MM.1S (cell line): ENCODE results near the gene MFSD2A.

Experiments
- DNase-seq: peaks from one replicate; pipeline ENCODE4 v3.0.0-alpha.2; 2015
- H2AFZ ChIP-seq: fragments of 300-600 bp; sonication (generic); 2 replicates; pipeline ENCODE4 v1.6.0; 2016; ENCODE audit warnings: antibody characterized with exemption, low read length
- H3F3A ChIP-seq: fragments of 300-600 bp; sonication (generic); 2 replicates; pipeline ENCODE4 v1.6.1; 2016; ENCODE audit warnings: mild to moderate bottlenecking, antibody characterized with exemption, low read length, moderate library complexity, mixed read lengths; ENCODE audit not compliant: insufficient read depth
- H3K27ac ChIP-seq: fragments of 300-600 bp; sonication (generic); 2 replicates; pipeline ENCODE4 v1.5.1; 2016; ENCODE audit warnings: mild to moderate bottlenecking, low read length
- H3K27me3 ChIP-seq: fragments of 300-600 bp; sonication (generic); replicated peaks from 2 replicates; pipeline ENCODE4 v1.6.0; 2016; ENCODE audit warnings: low read length; ENCODE audit not compliant: insufficient read depth
- H3K36me3 ChIP-seq: fragments of 300-600 bp; sonication (generic); replicated peaks from 2 replicates; pipeline ENCODE4 v1.6.1; 2016; ENCODE audit warnings: mild to moderate bottlenecking, low read length, mixed read lengths; ENCODE audit not compliant: insufficient read depth
- H3K4me1 ChIP-seq: fragments of 300-600 bp; sonication (generic); 2 replicates; pipeline ENCODE4 v1.6.1; 2016; ENCODE audit warnings: low read length, mixed read lengths
- H3K4me2 ChIP-seq: fragments of 300-600 bp; sonication (generic); 2 replicates; pipeline ENCODE4 v1.6.0; 2016; ENCODE audit warnings: low read depth, low read length
- H3K4me3 ChIP-seq: fragments of 300-600 bp; sonication (generic); 2 replicates; pipeline ENCODE4 v1.5.1; 2016; ENCODE audit warnings: low read length, mixed read lengths
- H3K79me2 ChIP-seq: fragments of 300-600 bp; sonication (generic); 2 replicates; pipeline ENCODE4 v1.6.1; 2016; ENCODE audit warnings: mixed run types, low read length, mixed read lengths
- H3K9ac ChIP-seq: fragments of 300-600 bp; sonication (generic); 2 replicates; pipeline ENCODE4 v1.6.1; 2016; ENCODE audit warnings: low read length, mixed read lengths
- H3K9me2 ChIP-seq: fragments of 300-600 bp; sonication (generic); replicated peaks from 2 replicates; pipeline ENCODE4 v1.6.1; 2016; ENCODE audit warnings: mild to moderate bottlenecking, low read length, mixed read lengths; ENCODE audit not compliant: insufficient read depth
- H3K9me3 ChIP-seq: fragments of 300-600 bp; sonication (generic); replicated peaks from 2 replicates; pipeline ENCODE4 v1.6.1; 2016; ENCODE audit warnings: mild to moderate bottlenecking, low read length, mixed read lengths; ENCODE audit not compliant: insufficient read depth
- H4K20me1 ChIP-seq: fragments of 300-600 bp; sonication (generic); 2 replicates; pipeline ENCODE4 v1.6.1; 2016; ENCODE audit warnings: mild to moderate bottlenecking, low read length, moderate library complexity, mixed read lengths; ENCODE audit not compliant: insufficient read depth
- EZH2 ChIP-seq: fragments of 300-600 bp; sonication (generic); optimal IDR thresholded peaks from 2 replicates; pipeline ENCODE3; 2017; ENCODE audit warnings: low read depth, mild to moderate bottlenecking, antibody characterized with exemption, low read length, mixed read lengths
- EZH2phosphoT487 ChIP-seq: fragments of 300-600 bp; sonication (generic); IDR thresholded peaks from 2 replicates; pipeline ENCODE4 v1.6.1; 2018; ENCODE audit warnings: antibody characterized with exemption, low read length
- TF ChIP-seq, protein P1 (sequence below): fragments of 300-600 bp; sonication (generic); IDR thresholded peaks from 2 replicates; pipeline ENCODE4 v1.5.1; 2016; ENCODE audit warnings: antibody characterized with exemption, low read length, mixed read lengths

MFSD2A gene

DNA sequence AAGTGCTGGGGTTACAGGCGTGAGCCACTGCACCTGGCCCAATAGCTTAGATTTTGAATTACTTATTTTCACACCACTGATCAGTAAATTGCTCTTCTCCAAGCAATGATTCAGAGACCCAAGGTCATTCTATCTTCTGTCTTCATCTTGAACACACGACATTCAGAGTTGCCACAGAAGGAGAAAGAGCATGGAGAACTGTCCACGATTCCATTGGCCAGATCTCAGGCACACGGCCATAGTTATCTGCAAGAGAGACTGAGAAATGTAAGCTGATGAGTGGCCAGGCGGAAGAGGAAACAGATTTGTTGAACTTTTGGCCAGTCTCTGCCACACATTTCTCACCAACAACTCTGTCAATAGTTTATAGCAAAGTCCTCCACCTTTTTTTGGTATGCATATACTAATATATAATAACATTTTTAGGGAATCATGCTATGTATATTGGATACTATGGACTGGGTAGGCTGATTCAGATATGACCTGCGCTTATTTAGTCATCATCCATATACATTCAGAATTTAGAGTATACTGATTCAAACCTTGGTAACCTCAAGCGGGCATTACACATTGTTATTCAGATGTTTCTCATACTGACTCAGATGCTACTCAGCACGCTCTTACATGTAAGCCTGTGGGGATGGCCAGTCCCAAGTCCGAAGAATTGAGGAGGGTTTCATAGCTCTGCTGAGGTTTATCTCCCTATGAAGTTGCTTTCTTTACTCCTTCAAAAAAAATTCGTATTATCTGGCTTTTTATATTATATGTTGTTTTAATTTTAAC, 60.1 kb downstream of the MFSD2A start:
- DNase-seq = no peak
- Histone ChIP-seq H3K9me2 (no peaks in the 10 kb centered on the region), H3F3A (no peaks in the 10 kb centered on the region), H2AFZ (no peak overlapping the region), H3K9me3 (no peaks in the 10 kb centered on the region), H3K27ac (no peak overlapping the region), H3K27me3 (no peaks in the 10 kb centered on the region), H3K4me3 (no peak overlapping the region), H3K4me1 (no peaks in the 10 kb centered on the region), H4K20me1 (no peaks in the 10 kb centered on the region), H3K9ac (no peak overlapping the region), H3K4me2 (no peak overlapping the region), H3K36me3 (no peaks in the 10 kb centered on the region), H3K79me2 (no peaks in the 10 kb centered on the region)
- TF ChIP-seq EZH2 (no peak), EZH2phosphoT487 (no peak)
- TF ChIP-seq, protein P1, sequence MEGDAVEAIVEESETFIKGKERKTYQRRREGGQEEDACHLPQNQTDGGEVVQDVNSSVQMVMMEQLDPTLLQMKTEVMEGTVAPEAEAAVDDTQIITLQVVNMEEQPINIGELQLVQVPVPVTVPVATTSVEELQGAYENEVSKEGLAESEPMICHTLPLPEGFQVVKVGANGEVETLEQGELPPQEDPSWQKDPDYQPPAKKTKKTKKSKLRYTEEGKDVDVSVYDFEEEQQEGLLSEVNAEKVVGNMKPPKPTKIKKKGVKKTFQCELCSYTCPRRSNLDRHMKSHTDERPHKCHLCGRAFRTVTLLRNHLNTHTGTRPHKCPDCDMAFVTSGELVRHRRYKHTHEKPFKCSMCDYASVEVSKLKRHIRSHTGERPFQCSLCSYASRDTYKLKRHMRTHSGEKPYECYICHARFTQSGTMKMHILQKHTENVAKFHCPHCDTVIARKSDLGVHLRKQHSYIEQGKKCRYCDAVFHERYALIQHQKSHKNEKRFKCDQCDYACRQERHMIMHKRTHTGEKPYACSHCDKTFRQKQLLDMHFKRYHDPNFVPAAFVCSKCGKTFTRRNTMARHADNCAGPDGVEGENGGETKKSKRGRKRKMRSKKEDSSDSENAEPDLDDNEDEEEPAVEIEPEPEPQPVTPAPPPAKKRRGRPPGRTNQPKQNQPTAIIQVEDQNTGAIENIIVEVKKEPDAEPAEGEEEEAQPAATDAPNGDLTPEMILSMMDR = no peak

DNA sequence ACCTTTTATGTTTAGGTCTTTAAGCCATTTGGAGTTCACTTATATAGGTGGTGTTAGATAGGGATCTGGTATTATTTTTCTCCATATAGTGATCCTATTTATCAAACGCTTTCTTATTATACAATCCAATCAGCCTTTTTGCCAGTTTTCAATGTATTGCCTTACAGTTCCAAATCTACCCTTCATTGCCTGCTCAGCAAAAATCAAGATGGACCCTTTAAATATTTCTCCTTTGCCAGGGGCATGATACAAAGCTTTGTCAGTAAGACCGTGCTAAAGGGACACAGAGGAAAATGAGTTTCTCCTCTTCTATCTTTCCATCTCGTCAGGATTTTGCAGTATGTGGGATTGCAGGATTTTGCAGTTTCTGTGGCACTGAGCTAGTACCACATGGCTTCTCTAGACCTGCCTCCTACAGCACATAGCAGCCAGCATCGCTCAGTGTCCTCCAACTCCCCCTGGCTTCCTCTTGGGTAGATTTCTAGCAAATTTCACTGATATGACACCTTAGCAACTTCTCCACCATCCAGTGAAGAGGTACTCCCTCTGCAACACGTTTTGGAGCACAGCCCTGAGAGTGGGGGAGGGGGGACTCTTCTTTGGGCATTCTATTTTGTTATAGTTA, 63.1 kb downstream of the MFSD2A start:
- Histone ChIP-seq H3K4me2 (no peak overlapping the region), H3K9ac (no peak overlapping the region), H3K4me1 (no peaks in the 10 kb centered on the region), H3F3A (no peaks in the 10 kb centered on the region), H3K4me3 (no peak overlapping the region), H3K9me2 (no peaks in the 10 kb centered on the region), H3K79me2 (no peaks in the 10 kb centered on the region), H3K27me3 (no peaks in the 10 kb centered on the region), H3K27ac (no peak overlapping the region), H3K9me3 (no peaks in the 10 kb centered on the region), H4K20me1 (no peaks in the 10 kb centered on the region), H2AFZ (no peak overlapping the region), H3K36me3 (no peaks in the 10 kb centered on the region)
- TF ChIP-seq, protein P1 = no peak
- TF ChIP-seq EZH2 (no peak), EZH2phosphoT487 (no peak)
- DNase-seq = no peak
